GM12801 (cell line): Measurements from ENCODE around the gene C2orf81.

ENCODE experiments used
- TF ChIP-seq, protein P1 (sequence below): IDR thresholded peaks from one replicate; pipeline ENCODE4 v1.5.1; 2011; ENCODE audit warnings: control low read depth; ENCODE audit not compliant: insufficient read length; ENCODE audit errors: extremely low read depth

Gene C2orf81

DNA sequence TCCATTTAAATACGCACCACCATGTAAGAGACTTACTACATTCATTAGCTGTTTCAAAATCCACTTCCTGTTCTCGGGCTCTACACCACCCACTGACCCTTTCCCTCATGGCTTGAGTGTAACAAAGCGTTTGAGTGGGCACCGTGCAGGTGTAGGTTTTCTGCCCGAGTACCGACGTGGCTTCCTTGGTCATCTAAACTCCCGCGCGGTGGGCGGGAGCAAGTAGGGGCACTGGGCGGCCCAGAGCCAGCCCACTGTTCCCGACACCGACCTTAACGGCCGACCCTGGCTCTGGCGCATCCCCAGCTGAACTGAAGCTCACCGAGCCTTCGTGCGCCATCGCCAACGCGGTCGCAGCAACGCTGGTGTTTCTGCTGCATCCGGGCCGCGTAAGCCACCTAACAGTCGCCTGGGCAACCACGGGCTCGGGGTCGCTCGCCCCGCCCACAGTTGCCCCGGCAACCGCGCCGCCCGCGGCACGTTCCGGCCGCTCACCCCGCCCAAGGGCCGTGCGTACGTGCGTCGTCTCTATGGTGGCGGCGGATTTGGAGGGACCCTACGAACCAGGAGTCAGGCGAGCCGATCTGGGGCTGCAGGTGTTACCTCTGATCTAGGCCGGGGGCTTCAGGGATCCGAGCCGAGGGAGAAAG, at the start of gene C2orf81, which contains the start of gene WDR54:
C2orf81 (minus strand) TSS at position 399 of the 650 bp plus-strand sequence; CDS start at position 340, 59 bp downstream.
WDR54 (plus strand) TSS at position 510 of the 650 bp plus-strand sequence. CDS start 424 bp downstream, outside the sequence.
- TF ChIP-seq, protein P1, sequence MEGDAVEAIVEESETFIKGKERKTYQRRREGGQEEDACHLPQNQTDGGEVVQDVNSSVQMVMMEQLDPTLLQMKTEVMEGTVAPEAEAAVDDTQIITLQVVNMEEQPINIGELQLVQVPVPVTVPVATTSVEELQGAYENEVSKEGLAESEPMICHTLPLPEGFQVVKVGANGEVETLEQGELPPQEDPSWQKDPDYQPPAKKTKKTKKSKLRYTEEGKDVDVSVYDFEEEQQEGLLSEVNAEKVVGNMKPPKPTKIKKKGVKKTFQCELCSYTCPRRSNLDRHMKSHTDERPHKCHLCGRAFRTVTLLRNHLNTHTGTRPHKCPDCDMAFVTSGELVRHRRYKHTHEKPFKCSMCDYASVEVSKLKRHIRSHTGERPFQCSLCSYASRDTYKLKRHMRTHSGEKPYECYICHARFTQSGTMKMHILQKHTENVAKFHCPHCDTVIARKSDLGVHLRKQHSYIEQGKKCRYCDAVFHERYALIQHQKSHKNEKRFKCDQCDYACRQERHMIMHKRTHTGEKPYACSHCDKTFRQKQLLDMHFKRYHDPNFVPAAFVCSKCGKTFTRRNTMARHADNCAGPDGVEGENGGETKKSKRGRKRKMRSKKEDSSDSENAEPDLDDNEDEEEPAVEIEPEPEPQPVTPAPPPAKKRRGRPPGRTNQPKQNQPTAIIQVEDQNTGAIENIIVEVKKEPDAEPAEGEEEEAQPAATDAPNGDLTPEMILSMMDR, result no peak

DNA sequence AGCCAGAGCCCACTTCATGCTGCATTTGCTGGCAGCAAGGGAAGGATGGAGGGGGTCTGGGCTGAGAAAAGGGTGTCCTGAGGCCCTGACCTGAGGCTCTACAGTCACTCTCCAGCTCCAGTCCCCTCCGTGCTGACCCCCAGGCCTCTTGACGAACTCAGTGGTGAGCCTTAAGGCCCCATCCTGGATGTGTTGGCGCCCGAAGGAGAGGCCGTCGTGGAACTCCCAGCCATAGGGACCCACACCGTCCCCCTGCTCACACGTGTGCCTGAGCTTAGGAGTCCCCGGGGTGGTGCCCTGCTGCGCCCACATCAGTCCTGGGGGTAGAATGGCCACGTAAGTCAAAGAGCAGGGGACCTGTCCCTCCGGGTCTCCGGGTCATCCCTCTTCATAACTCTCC, 43.0 kb upstream of the C2orf81 start:
- TF ChIP-seq, protein P1, result no peak

GRCh38 chr2:74462786-74463105, 41.3 kb upstream of the C2orf81 start:
- TF ChIP-seq, protein P1, result no peak

DNA sequence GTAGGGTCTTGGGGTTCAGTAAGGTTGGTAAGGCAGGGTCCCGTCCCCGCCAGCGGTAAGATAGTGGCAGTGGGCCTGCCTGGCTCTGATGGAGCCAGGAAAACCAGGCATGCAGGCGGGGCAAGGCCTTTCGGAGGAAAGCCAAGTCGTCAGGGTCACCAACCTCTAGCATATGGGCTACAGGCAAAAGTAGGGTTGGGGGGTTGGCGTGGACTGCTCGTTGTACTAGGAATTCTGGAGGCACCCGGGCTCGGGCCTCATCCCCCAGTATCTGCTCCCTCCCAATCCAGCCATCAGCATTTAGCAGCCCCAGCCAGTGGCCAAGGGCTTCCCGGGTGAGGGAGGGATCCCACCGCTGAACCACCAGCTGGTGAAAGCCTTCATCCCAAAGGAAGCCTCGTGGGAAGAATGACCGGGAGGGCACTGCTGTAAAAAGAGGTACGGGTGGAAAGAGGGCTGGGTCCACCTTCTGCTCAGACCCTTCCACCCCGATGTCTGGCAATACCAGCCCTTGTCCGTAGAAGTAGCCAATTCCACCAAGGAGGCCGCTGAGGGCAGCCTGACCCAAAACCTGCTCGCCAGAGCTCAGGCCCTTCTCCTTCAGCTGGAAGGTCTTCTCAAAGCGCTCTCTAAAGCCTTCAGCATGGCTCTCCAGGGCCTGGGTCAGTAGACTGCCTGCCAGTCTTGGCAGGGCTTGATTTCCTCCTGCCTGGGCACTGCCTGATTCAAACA, 40.8 kb upstream of the C2orf81 start:
- TF ChIP-seq, protein P1, result no peak

DNA sequence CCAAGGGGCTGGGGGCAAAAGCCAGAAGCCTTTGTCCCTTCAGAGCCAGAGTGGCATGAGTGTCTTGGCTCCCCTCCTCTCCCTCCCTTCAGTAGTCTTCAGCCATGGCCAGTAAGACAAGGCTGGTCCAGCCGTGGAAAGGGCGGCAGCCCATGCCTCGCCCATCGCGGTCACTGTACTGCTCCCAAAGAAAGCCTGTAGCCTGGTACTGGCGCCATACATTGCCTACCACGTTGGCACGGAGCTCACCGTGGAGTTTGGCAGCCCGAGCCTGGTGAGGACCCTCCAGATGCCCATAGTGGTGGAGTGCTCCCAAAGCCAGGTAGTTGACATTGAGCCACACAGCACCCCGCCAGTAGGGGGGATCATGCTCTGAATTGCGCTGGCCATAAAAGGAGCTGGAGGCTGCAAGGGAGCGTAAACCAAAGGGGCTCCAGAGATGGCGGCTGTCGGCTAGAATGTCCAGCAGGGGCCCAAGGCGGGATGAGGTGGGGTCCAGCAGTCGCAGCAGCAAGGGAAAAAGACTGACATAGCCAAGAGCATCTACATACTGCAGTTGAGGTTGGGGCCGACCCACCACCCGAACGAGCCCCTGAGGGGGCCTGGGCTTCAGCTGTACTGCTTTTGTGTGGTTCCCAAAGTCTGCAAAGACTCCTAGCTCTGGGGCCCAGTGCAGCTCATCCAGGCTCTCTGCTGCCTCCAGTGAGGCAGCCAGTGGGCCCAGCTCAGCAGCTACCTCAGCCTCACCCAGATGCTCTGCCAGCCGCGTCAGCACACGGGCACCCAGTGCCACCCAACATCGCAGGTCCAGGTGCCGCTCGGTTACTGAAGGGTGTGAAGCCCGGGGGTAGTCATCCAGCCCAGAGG, 40.0 kb upstream of the C2orf81 start:
- TF ChIP-seq, protein P1, result no peak

GRCh38 chr2:74458938-74459363, 37.5 kb upstream of the C2orf81 start:
- TF ChIP-seq, protein P1, result no peak

GRCh38 chr2:74458132-74458937, 36.9 kb upstream of the C2orf81 start, which contains the start of gene WBP1:
Gene WBP1, plus strand, starts transcription at chr2:74458438. Its CDS starts 165 bp downstream, at chr2:74458603.
- TF ChIP-seq, protein P1, result no peak
